ENCODE data around the gene RALGDS.
"Not testable (repeated sequence)": the region's sequence is repeated elsewhere in the genome, so short reads cannot be mapped to it uniquely, and the experiment has no call there.

RALGDS gene

DNA sequence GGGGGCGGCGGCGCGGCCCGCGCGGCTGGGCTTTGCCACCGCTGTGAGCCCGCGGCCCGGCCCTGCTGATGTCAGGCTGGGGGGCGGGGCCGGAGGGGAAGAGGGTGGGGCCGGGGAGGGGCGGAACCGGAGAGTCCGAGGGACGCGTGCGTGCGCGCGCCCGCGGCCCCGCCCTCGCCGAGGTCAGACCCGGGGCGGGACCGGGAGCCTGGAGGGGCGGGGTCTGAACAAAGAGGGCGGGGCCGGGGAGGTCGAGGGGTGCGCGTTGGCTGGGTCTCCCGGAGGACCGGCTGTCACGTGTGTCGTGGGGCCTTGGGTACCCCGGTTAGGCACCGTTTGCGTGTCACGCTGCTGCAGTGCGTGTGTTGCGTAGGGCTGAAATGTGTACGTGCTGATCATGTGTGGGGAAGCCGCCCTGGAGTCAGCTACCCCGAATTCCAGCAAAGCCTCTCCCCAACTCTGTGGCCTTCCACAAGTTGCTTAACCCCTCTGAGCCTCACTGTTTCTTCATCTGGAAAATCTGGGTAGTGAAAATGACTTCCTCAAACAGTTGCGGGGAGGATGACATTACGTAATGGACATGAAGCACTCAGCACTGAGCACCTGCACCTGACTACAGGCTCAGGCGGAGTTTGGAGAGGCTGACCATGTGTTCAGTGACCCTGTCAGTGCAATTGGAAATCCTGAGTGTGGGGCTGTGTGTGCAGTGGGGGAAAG lies at the start of gene RALGDS:
RALGDS (minus strand) TSS at position 43 of the 717 bp plus-strand sequence. CDS start 86 bp downstream, outside the sequence.
- DNase-seq (ENCODE audit: low read depth in 1 of 2, low spot score in 1 of 2), result peak; percentile 95 to 98
- in situ Hi-C loops (cut with HindIII; ENCODE audit: low pct_unique_long_range_greater_than_20kb, low sequenced_read_pairs), result no loop called here
- no peak for TF ChIP-seq JUND (IDR thresholded peaks at IDR 0.05; ENCODE audit: low read depth)

DNA sequence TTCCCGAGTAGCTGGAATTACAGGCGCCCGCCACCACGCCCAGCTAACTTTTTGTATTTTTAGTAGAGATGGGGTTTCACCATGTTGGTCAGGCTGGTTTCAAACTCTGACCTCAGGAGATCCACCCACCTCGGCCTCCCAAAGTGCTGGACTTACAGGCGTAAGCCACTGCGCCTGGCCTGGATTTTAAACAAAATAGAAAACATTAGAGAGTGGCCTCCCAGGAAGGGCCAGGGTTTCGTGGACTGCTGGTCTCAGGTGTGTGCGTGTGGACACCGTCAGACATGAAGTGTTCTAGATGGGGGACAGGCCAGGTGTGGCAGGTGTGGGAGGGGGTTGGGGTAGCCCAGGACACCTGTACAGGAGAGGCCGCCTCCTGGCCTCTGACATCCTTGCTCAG lies 49.7 kb upstream of the RALGDS start:
- TF ChIP-seq JUND (IDR thresholded peaks at IDR 0.05; ENCODE audit: low read depth), result no peak
- in situ Hi-C loops (cut with HindIII; ENCODE audit: low pct_unique_long_range_greater_than_20kb, low sequenced_read_pairs), result no loop called here

DNA sequence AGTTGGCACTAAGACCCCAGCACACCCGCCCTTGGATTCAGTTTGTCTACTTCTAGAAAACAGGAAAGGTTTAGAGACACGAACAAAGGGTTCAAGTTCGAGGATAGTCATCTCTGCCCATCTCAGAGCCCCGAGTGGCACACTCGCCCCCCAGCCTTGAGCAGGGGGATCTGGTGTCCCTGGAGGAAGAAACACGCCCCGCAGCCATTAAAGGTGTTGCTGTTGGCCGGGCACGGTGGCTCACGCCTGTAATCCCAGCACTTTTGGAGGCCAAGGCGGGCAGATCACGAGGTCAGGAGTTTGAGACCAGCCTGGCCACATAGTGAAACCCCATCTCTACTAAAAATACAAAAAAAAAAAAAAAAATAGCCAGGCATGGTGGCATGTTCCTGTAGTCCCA lies 48.6 kb upstream of the RALGDS start:
- in situ Hi-C loops (cut with HindIII; ENCODE audit: low pct_unique_long_range_greater_than_20kb, low sequenced_read_pairs); DNase-seq (ENCODE audit: low read depth in 1 of 2, low spot score in 1 of 2): not testable (repeated sequence)

More for the DNA sequence above, 49.7 kb upstream of the RALGDS start:
- DNase-seq (ENCODE audit: low read depth in 1 of 2, low spot score in 1 of 2), result no peak

DNA sequence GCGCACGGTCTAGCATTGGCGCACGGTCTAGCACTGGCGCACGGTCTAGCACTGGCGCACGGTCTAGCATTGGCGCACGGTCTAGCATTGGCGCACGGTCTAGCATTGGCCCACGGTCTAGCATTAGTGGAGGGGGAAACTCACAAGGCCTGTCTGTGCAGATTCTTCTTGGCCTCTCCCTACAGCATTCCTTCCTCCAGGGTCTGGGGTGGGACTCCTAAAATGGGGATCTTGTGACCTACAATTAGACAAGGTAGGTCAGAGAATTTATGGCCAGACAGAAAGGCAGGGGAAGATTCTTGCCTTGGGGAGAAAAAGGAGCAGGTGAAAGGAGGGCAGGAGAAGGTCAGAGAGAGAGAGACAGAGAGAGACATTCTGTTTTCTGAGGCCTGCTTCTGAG lies 48.1 kb upstream of the RALGDS start:
- no peak for TF ChIP-seq JUND (IDR thresholded peaks at IDR 0.05; ENCODE audit: low read depth)
- in situ Hi-C loops (cut with HindIII; ENCODE audit: low pct_unique_long_range_greater_than_20kb, low sequenced_read_pairs), result no loop called here
- DNase-seq (ENCODE audit: low read depth in 1 of 2, low spot score in 1 of 2), result no peak

DNA sequence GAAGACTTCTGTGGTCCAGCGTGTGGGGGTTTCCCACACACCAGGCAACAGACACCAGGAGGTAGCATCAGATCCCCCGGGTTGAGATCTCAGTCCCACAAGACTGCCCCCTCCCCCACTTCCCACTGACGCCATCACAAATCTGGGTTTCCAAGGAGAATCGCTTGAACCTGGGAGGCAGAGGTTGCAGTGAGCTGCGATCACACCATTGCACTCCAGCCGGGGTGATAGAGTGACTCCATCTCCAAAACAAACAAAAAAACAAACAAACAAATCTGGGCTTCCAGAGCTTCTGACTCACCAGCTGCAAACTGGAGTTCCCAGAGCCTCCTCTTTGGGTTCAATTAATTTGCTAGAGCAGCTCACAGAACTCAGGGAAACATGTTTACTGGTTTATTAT lies 47.4 kb upstream of the RALGDS start:
- TF ChIP-seq JUND (IDR thresholded peaks at IDR 0.05; ENCODE audit: low read depth), result no peak
- no peak for DNase-seq (ENCODE audit: low read depth in 1 of 2, low spot score in 1 of 2)
- in situ Hi-C loops (cut with HindIII; ENCODE audit: low pct_unique_long_range_greater_than_20kb, low sequenced_read_pairs), result no loop called here

DNA sequence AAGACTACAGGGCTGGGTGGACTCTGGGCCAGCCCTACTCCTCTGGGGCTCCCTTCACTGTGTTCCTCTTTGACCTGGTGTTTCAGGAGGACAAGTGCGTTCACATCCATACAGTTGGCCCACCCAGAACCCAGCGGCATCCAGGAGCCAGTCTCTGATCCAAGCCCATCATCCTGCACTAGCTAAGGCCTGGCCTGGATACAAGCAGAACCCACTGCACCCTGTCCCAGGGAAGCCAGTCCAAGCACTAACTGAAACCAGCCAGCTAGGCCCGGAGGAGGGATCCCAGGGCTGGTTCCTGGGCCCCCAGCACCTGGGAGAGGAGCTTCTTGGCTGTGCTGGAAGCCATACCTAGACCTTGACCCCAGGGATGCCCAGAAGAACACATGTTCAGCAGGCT lies 46.7 kb upstream of the RALGDS start:
- in situ Hi-C loops (cut with HindIII; ENCODE audit: low pct_unique_long_range_greater_than_20kb, low sequenced_read_pairs), result no loop called here
- TF ChIP-seq JUND (IDR thresholded peaks at IDR 0.05; ENCODE audit: low read depth), result no peak
- DNase-seq (ENCODE audit: low read depth in 1 of 2, low spot score in 1 of 2), result no peak

DNA sequence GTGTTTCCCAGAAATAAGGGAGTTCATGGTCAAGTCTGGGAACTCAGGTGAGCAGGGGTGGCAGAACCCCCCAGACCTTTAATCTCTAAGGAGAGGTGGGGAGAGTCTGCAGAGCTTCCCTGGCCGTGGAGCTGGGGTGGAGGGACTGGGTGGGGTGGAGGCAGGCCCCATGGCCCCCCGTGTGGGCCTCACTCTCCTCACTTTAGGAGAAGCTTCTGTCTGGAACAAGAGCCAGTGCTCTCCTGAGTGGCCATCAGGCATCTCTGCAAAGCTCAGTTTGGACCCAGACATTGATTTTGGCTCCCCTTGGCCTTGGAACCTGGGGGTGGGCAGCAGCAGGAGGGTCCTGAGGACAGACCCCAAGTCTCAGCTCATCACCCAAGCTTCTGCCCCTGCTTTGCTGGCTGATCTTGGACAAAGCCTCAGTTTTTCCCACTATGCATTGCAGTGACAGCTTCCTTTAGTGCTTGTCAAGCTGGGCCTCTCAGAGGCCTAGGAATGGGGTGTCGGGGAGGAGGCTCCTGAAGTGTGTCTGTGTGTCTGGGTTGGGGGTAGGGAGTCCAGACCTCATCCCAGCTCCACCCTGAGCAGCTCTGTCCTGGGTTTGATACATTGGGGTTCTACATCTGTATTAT lies 46.2 kb upstream of the RALGDS start:
- DNase-seq (ENCODE audit: low read depth in 1 of 2, low spot score in 1 of 2), result no peak
- TF ChIP-seq JUND (IDR thresholded peaks at IDR 0.05; ENCODE audit: low read depth), result no peak
- in situ Hi-C loops (cut with HindIII; ENCODE audit: low pct_unique_long_range_greater_than_20kb, low sequenced_read_pairs), result no loop called here

DNA sequence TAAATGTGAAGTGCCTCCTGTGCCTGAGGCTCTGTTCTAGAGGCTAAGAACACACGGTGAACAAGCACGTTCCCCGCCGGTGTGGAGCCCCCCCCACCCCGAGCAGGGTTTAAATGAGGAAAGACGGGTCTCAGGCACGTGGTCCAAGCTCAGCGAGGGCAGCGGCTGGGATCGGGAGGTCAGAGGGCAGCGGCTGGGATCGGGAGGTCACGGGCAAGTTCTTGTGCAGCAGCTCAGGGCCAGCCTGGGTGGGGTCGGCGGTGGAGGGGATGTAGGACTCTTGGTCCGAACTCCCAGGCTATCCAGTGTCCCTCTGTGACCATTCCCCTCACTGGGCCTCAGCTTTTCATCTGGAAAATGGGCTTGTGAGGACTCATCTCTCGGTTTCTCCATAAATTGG lies 45.4 kb upstream of the RALGDS start:
- TF ChIP-seq JUND (IDR thresholded peaks at IDR 0.05; ENCODE audit: low read depth), result no peak
- DNase-seq (ENCODE audit: low read depth in 1 of 2, low spot score in 1 of 2), result no peak
- in situ Hi-C loops (cut with HindIII; ENCODE audit: low pct_unique_long_range_greater_than_20kb, low sequenced_read_pairs), result no loop called here

DNA sequence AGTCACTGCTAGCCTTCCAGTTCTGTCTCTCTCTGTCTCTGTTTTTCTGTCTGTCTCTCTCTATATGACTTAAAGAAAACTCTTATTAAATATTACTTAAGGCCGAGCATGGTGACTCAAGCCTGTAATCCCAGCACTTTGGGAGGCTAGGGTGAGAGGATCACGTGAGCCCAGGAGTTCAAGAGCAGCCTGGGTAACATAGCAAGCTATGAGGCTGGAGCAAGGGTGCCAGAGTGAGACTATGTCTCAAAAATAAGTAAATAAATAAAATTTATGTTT lies 44.4 kb upstream of the RALGDS start:
- TF ChIP-seq JUND (IDR thresholded peaks at IDR 0.05; ENCODE audit: low read depth), result no peak
- in situ Hi-C loops (cut with HindIII; ENCODE audit: low pct_unique_long_range_greater_than_20kb, low sequenced_read_pairs), result no loop called here
- no peak for DNase-seq (ENCODE audit: low read depth in 1 of 2, low spot score in 1 of 2)

DNA sequence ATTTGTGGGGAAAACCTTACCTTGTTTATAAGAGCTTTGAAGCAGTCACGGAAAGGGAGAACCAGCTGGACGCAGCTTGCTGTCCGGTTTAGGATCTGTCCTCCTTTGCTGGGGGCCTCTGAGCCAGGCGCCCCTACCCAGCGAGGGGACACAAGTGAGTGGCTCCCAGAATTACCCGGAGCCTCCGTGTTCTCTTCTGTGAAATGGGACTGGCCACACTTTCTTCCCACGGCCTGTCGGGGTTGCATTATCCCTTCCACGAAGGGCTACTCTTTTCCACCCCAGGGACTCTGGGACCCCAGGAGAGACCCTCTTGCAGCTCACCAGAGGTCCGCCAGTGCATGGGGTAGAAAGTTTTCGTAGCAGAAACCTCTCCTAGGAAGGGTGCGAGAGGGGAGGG lies 43.2 kb upstream of the RALGDS start:
- in situ Hi-C loops (cut with HindIII; ENCODE audit: low pct_unique_long_range_greater_than_20kb, low sequenced_read_pairs), result no loop called here

DNA sequence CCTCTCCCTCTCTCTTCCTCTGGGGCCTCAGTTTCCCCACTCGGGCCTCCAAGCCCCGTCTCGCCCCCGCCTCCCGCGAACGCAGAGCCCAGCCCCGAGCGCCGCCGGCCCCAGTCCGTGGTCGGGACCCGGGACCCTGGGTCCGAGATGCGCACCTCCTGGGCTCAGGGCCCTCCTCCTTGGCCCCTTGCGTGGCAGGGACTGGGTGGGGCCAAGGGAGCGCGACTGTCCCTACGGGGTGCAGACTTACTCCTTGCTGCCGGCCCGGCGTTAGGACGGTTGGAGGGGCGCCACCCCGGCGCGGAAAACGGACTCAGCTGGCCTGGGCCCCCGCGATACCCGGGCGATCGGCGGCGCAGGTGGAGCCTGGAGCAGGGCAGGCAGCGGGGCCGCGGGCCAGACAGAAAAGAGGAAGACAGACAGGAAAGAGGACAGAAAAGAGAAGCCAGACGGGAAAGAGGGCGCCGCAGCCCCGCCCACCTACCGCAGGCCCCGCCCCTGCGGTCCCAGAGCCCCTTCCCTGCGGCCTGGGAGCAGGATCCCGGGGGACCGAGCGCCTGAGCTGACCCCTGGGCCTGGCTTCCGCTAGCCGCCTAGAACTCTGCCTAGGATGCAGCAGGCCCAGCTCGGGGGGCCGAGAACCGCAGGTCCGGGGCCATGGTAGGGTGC lies 42.6 kb upstream of the RALGDS start, which contains the start of gene GBGT1:
GBGT1 (minus strand) TSS at position 411 of the 669 bp plus-strand sequence. CDS start 1,502 bp downstream, outside the sequence.
- TF ChIP-seq JUND (IDR thresholded peaks at IDR 0.05; ENCODE audit: low read depth), result no peak
- in situ Hi-C loops (cut with HindIII; ENCODE audit: low pct_unique_long_range_greater_than_20kb, low sequenced_read_pairs), result no loop called here
- no peak for DNase-seq (ENCODE audit: low read depth in 1 of 2, low spot score in 1 of 2)

More for the DNA sequence above, 43.2 kb upstream of the RALGDS start:
- no peak for TF ChIP-seq JUND (IDR thresholded peaks at IDR 0.05; ENCODE audit: low read depth)
- DNase-seq (ENCODE audit: low read depth in 1 of 2, low spot score in 1 of 2), result no peak

DNA sequence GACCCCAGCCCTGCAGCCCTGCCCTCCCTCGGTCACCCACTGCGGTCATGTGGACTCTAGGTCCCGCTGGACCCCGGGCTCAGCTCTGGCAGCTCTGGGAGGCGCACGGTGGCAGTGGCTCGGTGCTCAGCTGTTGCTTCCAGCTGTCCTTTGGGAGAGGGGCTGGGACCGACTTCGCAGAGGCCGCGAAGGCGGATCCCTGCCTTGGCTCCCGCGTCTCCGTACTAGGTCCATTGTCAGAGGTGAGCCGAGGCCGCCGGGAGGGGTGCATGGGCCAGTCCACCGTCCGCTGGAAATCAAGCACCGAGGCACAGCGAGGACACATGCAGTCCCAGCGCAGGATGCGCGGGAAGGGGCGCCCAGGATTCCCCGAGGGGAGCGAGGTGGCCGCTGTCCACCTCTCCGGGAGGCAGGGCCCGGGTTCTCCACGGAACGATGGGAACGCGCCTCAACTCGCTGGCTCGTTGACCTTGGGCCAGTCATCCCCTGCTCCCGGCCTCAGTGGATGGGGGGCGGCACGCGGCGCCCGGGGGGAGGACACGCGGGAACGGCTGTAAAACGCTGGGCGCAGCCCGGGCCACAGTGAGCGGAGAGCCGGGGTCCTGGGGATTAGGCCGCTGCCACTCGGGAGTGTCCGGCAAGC lies 41.9 kb upstream of the RALGDS start:
- in situ Hi-C loops (cut with HindIII; ENCODE audit: low pct_unique_long_range_greater_than_20kb, low sequenced_read_pairs), result no loop called here
- no peak for DNase-seq (ENCODE audit: low read depth in 1 of 2, low spot score in 1 of 2)
- no peak for TF ChIP-seq JUND (IDR thresholded peaks at IDR 0.05; ENCODE audit: low read depth)

DNA sequence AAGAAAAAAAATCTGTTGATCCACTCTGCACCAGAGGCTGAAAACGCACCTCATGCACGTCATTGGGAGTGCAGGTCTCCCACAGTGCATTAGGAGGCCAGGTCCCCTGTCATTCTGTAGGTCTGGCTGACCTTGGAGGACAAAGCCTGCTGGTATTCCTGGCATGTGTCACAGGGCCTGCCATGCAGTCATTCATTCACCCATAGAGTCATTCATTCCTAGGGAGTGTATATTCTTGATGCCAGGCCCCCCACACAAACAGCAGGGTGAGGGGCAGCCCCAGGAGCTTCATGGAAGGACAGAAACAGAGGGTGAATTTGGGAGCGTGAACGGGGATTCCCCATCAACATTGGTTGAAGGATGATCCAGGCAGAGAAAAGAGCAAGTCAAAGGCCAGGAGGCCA lies 40.5 kb upstream of the RALGDS start:
- TF ChIP-seq JUND (IDR thresholded peaks at IDR 0.05; ENCODE audit: low read depth), result no peak
- in situ Hi-C loops (cut with HindIII; ENCODE audit: low pct_unique_long_range_greater_than_20kb, low sequenced_read_pairs), result no loop called here
- no peak for DNase-seq (ENCODE audit: low read depth in 1 of 2, low spot score in 1 of 2)
